ENCODE measurements around the gene FZD10. TPM values are rescaled to one million over a fixed set of nuclear protein-coding genes. Genes with fewer than 3 reads are reported as not detected.

Gene FZD10
- polyA plus RNA-seq, 3 donors: not detected

DNA sequence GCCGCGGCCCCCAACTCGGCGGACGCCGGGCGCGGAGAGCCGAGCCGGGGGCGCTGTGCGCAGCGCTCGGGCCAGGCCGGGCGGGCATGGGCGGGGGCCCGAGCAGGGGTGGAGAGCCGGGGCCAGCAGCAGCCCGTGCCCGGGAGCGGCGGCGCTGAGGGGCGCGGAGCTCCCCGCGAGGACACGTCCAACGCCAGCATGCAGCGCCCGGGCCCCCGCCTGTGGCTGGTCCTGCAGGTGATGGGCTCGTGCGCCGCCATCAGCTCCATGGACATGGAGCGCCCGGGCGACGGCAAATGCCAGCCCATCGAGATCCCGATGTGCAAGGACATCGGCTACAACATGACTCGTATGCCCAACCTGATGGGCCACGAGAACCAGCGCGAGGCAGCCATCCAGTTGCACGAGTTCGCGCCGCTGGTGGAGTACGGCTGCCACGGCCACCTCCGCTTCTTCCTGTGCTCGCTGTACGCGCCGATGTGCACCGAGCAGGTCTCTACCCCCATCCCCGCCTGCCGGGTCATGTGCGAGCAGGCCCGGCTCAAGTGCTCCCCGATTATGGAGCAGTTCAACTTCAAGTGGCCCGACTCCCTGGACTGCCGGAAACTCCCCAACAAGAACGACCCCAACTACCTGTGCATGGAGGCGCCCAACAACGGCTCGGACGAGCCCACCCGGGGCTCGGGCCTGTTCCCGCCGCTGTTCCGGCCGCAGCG is 639 bp downstream of the FZD10 start:
- Mint-ChIP-seq H3K9me3 (peaks cover 0 to 16% (median 6%) of the 10 kb centered on the region in 7 donors), H3K4me1 (no peaks in the 10 kb centered on the region), H3K27ac (no peak overlapping the region), H3K4me3 (peak overlapping the region in 1 of 2 donors; percentile 88), H3K36me3 (peaks cover 2 to 3% of the 10 kb centered on the region in 2 donors), H3K27me3 (ENCODE audit: low read depth in 3 of 3) (peaks cover 30 to 49% (median 42%) of the 10 kb centered on the region in 3 donors)
- no peak overlapping the region for H3K4me3 ChIP-seq (replicated peaks in 1 of 3; ENCODE audit: low read depth in 2 of 3, low read length in 3 of 3)
- H3K27me3 ChIP-seq (ENCODE audit: control insufficient read depth in 2 of 2, insufficient read depth in 2 of 2, low read length in 2 of 2): peaks cover 63 to 75% of the 10 kb centered on the region in 2 donors
- H3K4me2 ChIP-seq (replicated peaks; ENCODE audit: extremely low read depth, low read length, poor library complexity, severe bottlenecking): no peak overlapping the region
- intact Hi-C loops (cut with micrococcal nuclease): no loop called here
- H3K4me1 ChIP-seq (ENCODE audit: control insufficient read depth in 1 of 2, insufficient read depth in 2 of 2, low read length in 2 of 2): no peaks in the 10 kb centered on the region
- TF ChIP-seq, protein P1, sequence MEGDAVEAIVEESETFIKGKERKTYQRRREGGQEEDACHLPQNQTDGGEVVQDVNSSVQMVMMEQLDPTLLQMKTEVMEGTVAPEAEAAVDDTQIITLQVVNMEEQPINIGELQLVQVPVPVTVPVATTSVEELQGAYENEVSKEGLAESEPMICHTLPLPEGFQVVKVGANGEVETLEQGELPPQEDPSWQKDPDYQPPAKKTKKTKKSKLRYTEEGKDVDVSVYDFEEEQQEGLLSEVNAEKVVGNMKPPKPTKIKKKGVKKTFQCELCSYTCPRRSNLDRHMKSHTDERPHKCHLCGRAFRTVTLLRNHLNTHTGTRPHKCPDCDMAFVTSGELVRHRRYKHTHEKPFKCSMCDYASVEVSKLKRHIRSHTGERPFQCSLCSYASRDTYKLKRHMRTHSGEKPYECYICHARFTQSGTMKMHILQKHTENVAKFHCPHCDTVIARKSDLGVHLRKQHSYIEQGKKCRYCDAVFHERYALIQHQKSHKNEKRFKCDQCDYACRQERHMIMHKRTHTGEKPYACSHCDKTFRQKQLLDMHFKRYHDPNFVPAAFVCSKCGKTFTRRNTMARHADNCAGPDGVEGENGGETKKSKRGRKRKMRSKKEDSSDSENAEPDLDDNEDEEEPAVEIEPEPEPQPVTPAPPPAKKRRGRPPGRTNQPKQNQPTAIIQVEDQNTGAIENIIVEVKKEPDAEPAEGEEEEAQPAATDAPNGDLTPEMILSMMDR (IDR thresholded peaks at IDR 0.05): no peak
- H2AFZ ChIP-seq (ENCODE audit: insufficient read depth, low read depth, low read length, poor library complexity, severe bottlenecking): no peak overlapping the region
- no peaks in the 10 kb centered on the region for H3K36me3 ChIP-seq (replicated peaks in 1 of 2; ENCODE audit: control insufficient read depth in 1 of 2, insufficient read depth in 2 of 2, low read length in 2 of 2)
- no peaks in the 10 kb centered on the region for H4K20me1 ChIP-seq (ENCODE audit: insufficient read depth, low read length)
- peaks cover 0 to 19% of the 10 kb centered on the region in 2 donors for H3K9me3 ChIP-seq (replicated peaks in 1 of 2; ENCODE audit: control insufficient read depth in 1 of 2, insufficient read depth in 1 of 2, low read length in 2 of 2)
- no peak overlapping the region for H3K9ac ChIP-seq (ENCODE audit: insufficient read depth, low read length, poor library complexity, severe bottlenecking)
- WGBS (ENCODE audit: insufficient coverage): 3% methylated on average over 78 of the region's 78 CpGs
- H3K27ac ChIP-seq (ENCODE audit: low read depth in 1 of 2, low read length in 2 of 2): no peak overlapping the region
- DNase-seq: no peak
- H3K79me2 ChIP-seq (ENCODE audit: insufficient read depth, low read length): no peaks in the 10 kb centered on the region

GRCh38 chr12:130163461-130164215 is 1.4 kb downstream of the FZD10 start:
- H3K27me3 Mint-ChIP-seq (ENCODE audit: low read depth in 3 of 3): peaks cover 30 to 51% (median 42%) of the 10 kb centered on the region in 3 donors

More at GRCh38 chr12:130163461-130164215, 1.4 kb downstream of the FZD10 start:
- H2AFZ ChIP-seq (ENCODE audit: insufficient read depth, low read depth, low read length, poor library complexity, severe bottlenecking): no peak overlapping the region
- H3K9ac ChIP-seq (ENCODE audit: insufficient read depth, low read length, poor library complexity, severe bottlenecking): no peak overlapping the region
- DNase-seq: no peak
- TF ChIP-seq, protein P1 (IDR thresholded peaks at IDR 0.05): no peak
- no peak overlapping the region for H3K27ac Mint-ChIP-seq
- H3K27me3 ChIP-seq (ENCODE audit: control insufficient read depth in 2 of 2, insufficient read depth in 2 of 2, low read length in 2 of 2): peaks cover 57 to 68% of the 10 kb centered on the region in 2 donors
- H3K4me3 Mint-ChIP-seq: peak overlapping the region in 1 of 2 donors; percentile 89
- peaks cover 2 to 3% of the 10 kb centered on the region in 2 donors for H3K36me3 Mint-ChIP-seq
- H3K4me3 ChIP-seq (replicated peaks in 1 of 3; ENCODE audit: low read depth in 2 of 3, low read length in 3 of 3): no peak overlapping the region
- WGBS (ENCODE audit: insufficient coverage): 8% methylated on average over 69 of the region's 71 CpGs
- H3K4me1 ChIP-seq (ENCODE audit: control insufficient read depth in 1 of 2, insufficient read depth in 2 of 2, low read length in 2 of 2): no peaks in the 10 kb centered on the region
- intact Hi-C loops (cut with micrococcal nuclease): no loop called here
- H3K9me3 ChIP-seq (replicated peaks in 1 of 2; ENCODE audit: control insufficient read depth in 1 of 2, insufficient read depth in 1 of 2, low read length in 2 of 2): peaks cover 0 to 19% of the 10 kb centered on the region in 2 donors
- H3K4me2 ChIP-seq (replicated peaks; ENCODE audit: extremely low read depth, low read length, poor library complexity, severe bottlenecking): no peak overlapping the region
- H3K36me3 ChIP-seq (replicated peaks in 1 of 2; ENCODE audit: control insufficient read depth in 1 of 2, insufficient read depth in 2 of 2, low read length in 2 of 2): no peaks in the 10 kb centered on the region
- no peaks in the 10 kb centered on the region for H3K4me1 Mint-ChIP-seq
- H4K20me1 ChIP-seq (ENCODE audit: insufficient read depth, low read length): no peaks in the 10 kb centered on the region
- no peak overlapping the region for H3K27ac ChIP-seq (ENCODE audit: low read depth in 1 of 2, low read length in 2 of 2)
- peaks cover 0 to 15% (median 6%) of the 10 kb centered on the region in 7 donors for H3K9me3 Mint-ChIP-seq
- H3K79me2 ChIP-seq (ENCODE audit: insufficient read depth, low read length): no peaks in the 10 kb centered on the region
